ENCODE data around the gene MGAT4A.

The MGAT4A gene

GRCh38 chr2:98771721-98772524, 41.0 kb upstream of the MGAT4A start:
- Histone ChIP-seq H3K36me3 (replicated peaks) (no peaks in the 10 kb centered on the region), H3K4me3 (ENCODE audit: low read depth, low read length) (no peak overlapping the region), H3K27ac (no peak overlapping the region), H3K27me3 (replicated peaks) (no peaks in the 10 kb centered on the region)
- no peak for TF ChIP-seq CTCF (IDR thresholded peaks at IDR 0.05; ENCODE audit: low read depth, low read length, missing control alignments)
- DNase-seq: peak; percentile 29
- in situ Hi-C loops (cut with HindIII; ENCODE audit: low pct_ligation_motif_present, low sequenced_read_pairs): no loop called here

- Histone ChIP-seq H3K27me3 (replicated peaks) (no peaks in the 10 kb centered on the region), H3K4me3 (ENCODE audit: low read depth, low read length) (no peak overlapping the region)
- no peak for DNase-seq
These were observed 40.3 kb upstream of the MGAT4A start for GRCh38 chr2:98771264-98771663.

GRCh38 chr2:98769784-98770183, 38.9 kb upstream of the MGAT4A start:
- H3K4me3 ChIP-seq (ENCODE audit: low read depth, low read length): no peak overlapping the region
- in situ Hi-C loops (cut with HindIII; ENCODE audit: low pct_ligation_motif_present, low sequenced_read_pairs): no loop called here
- no peak overlapping the region for H3K27ac ChIP-seq
- no peaks in the 10 kb centered on the region for H3K36me3 ChIP-seq (replicated peaks)
- H3K27me3 ChIP-seq (replicated peaks): no peaks in the 10 kb centered on the region
- DNase-seq: no peak
- no peak for TF ChIP-seq CTCF (IDR thresholded peaks at IDR 0.05; ENCODE audit: low read depth, low read length, missing control alignments)

More at GRCh38 chr2:98771264-98771663, 40.3 kb upstream of the MGAT4A start:
- no peak overlapping the region for H3K27ac ChIP-seq
- no peaks in the 10 kb centered on the region for H3K36me3 ChIP-seq (replicated peaks)
- in situ Hi-C loops (cut with HindIII; ENCODE audit: low pct_ligation_motif_present, low sequenced_read_pairs): no loop called here
- no peak for TF ChIP-seq CTCF (IDR thresholded peaks at IDR 0.05; ENCODE audit: low read depth, low read length, missing control alignments)

GRCh38 chr2:98769114-98769476, 38.2 kb upstream of the MGAT4A start:
- H3K4me3 ChIP-seq (ENCODE audit: low read depth, low read length): no peak overlapping the region
- H3K27ac ChIP-seq: no peak overlapping the region
- no peaks in the 10 kb centered on the region for H3K27me3 ChIP-seq (replicated peaks)
- DNase-seq: no peak
- H3K36me3 ChIP-seq (replicated peaks): no peaks in the 10 kb centered on the region
- no peak for TF ChIP-seq CTCF (IDR thresholded peaks at IDR 0.05; ENCODE audit: low read depth, low read length, missing control alignments)
- in situ Hi-C loops (cut with HindIII; ENCODE audit: low pct_ligation_motif_present, low sequenced_read_pairs): no loop called here

- no peak for TF ChIP-seq CTCF (IDR thresholded peaks at IDR 0.05; ENCODE audit: low read depth, low read length, missing control alignments)
- peak; percentile 59 for DNase-seq
- Histone ChIP-seq H3K27me3 (replicated peaks) (no peaks in the 10 kb centered on the region), H3K36me3 (replicated peaks) (no peaks in the 10 kb centered on the region), H3K4me3 (ENCODE audit: low read depth, low read length) (no peak overlapping the region), H3K27ac (peak overlapping the region; percentile 13)
- in situ Hi-C loops (cut with HindIII; ENCODE audit: low pct_ligation_motif_present, low sequenced_read_pairs): no loop called here
These were observed 37.6 kb upstream of the MGAT4A start for GRCh38 chr2:98768384-98769113.
